Measurements from ENCODE around the gene LXN. TPM values are rescaled to one million over a fixed set of nuclear protein-coding genes. Genes with fewer than 3 reads are reported as not detected.

LXN gene
- total RNA-seq, 1 experiment from 2014 or later = 4.6 TPM

DNA sequence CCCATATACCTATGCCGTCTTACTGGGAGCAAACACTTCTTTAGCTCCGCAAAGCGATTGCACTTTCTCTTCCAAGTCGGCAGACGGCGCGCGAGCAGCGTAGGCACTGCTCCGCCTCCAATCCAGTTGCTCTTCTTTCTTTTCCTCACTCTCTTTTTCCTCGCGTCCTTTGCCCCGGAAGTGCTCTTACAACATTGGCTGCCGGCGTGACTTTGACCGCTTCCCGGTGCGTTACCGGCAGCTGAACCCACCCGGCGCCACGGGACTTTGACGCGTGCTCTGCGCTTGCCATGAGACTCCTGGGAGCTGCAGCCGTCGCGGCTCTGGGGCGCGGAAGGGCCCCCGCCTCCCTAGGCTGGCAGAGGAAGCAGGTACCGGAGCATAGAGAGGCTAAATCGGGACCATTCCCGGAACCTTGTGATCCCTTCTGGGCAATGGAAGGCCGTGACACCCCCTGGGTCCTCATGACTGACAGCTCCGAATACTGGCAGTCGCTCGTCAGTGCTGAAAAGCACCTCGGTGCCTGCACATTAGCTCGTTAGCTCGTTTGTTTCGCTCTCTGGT, 28.0 kb downstream of the LXN start, which contains the start of gene GFM1:
GFM1 (plus strand) TSS at position 183 of the 564 bp plus-strand sequence; CDS start at position 291, 108 bp downstream.
- peaks cover 5% of the 10 kb centered on the region; the same call in 1 of the 2 replicates for H3K27me3 Mint-ChIP-seq (ENCODE audit: low read depth)
- peaks cover 23% of the 10 kb centered on the region for H3K36me3 Mint-ChIP-seq
- ATAC-seq (peak; percentile 99), DNase-seq (ENCODE audit: low spot score) (peak; percentile 86)
- H3K4me1 Mint-ChIP-seq = peaks cover 6% of the 10 kb centered on the region
- ChIA-PET CTCF (interaction anchor here (0.6 to 2.7 kb wide), 24 partner anchors 9 to 1841 kb away, joined by 3 to 21 read pairs (median 4); partner anchors contain the start of genes LXN, MLF1 and RSRC1), POLR2A (interaction anchor here (0.7 to 1.3 kb wide), 3 partner anchors 28 to 159 kb away, joined by 3 to 9 read pairs (median 3); partner anchors contain the start of genes LXN and MLF1)
- peak within 1 kb of the TSS; percentile 92 for H3K27ac Mint-ChIP-seq
- H3K4me3 Mint-ChIP-seq = peak within 1 kb of the TSS; percentile 98
- peaks cover 4% of the 10 kb centered on the region; the same call in 1 of the 2 replicates for H3K9me3 Mint-ChIP-seq
- TF ChIP-seq NR1H2 (CRISPR knock-in tag; IDR thresholded peaks at IDR 0.05) = no peak
- no peak for TF ChIP-seq GRHL2 (CRISPR knock-in tag; IDR thresholded peaks at IDR 0.05; ENCODE audit: insufficient replicate concordance, severe bottlenecking)
- no peak for TF ChIP-seq NFATC4 (CRISPR knock-in tag; IDR thresholded peaks at IDR 0.05)
- TF ChIP-seq, protein P1, sequence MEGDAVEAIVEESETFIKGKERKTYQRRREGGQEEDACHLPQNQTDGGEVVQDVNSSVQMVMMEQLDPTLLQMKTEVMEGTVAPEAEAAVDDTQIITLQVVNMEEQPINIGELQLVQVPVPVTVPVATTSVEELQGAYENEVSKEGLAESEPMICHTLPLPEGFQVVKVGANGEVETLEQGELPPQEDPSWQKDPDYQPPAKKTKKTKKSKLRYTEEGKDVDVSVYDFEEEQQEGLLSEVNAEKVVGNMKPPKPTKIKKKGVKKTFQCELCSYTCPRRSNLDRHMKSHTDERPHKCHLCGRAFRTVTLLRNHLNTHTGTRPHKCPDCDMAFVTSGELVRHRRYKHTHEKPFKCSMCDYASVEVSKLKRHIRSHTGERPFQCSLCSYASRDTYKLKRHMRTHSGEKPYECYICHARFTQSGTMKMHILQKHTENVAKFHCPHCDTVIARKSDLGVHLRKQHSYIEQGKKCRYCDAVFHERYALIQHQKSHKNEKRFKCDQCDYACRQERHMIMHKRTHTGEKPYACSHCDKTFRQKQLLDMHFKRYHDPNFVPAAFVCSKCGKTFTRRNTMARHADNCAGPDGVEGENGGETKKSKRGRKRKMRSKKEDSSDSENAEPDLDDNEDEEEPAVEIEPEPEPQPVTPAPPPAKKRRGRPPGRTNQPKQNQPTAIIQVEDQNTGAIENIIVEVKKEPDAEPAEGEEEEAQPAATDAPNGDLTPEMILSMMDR (IDR thresholded peaks at IDR 0.05) = peak; percentile 47; the same call in 1 of the 2 replicates
- TF ChIP-seq ETV6 (CRISPR knock-in tag; IDR thresholded peaks at IDR 0.05) = peak; percentile 89
- TF ChIP-seq RELA (CRISPR knock-in tag; IDR thresholded peaks at IDR 0.05; ENCODE audit: borderline replicate concordance) = no peak
- TF ChIP-seq, protein P2, sequence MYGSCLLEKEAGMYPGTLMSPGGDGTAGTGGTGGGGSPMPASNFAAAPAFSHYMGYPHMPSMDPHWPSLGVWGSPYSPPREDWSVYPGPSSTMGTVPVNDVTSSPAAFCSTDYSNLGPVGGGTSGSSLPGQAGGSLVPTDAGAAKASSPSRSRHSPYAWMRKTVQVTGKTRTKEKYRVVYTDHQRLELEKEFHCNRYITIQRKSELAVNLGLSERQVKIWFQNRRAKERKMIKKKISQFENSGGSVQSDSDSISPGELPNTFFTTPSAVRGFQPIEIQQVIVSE (CRISPR knock-in tag; IDR thresholded peaks at IDR 0.05; ENCODE audit: borderline replicate concordance) = no peak
- TF ChIP-seq, protein P3, sequence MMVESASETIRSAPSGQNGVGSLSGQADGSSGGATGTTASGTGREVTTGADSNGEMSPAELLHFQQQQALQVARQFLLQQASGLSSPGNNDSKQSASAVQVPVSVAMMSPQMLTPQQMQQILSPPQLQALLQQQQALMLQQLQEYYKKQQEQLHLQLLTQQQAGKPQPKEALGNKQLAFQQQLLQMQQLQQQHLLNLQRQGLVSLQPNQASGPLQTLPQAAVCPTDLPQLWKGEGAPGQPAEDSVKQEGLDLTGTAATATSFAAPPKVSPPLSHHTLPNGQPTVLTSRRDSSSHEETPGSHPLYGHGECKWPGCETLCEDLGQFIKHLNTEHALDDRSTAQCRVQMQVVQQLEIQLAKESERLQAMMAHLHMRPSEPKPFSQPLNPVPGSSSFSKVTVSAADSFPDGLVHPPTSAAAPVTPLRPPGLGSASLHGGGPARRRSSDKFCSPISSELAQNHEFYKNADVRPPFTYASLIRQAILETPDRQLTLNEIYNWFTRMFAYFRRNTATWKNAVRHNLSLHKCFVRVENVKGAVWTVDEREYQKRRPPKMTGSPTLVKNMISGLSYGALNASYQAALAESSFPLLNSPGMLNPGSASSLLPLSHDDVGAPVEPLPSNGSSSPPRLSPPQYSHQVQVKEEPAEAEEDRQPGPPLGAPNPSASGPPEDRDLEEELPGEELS (CRISPR knock-in tag; IDR thresholded peaks at IDR 0.05) = peak; percentile 61
- TF ChIP-seq FOXK1 (CRISPR knock-in tag; IDR thresholded peaks at IDR 0.05) = peak; percentile 93
- TF ChIP-seq, protein P4, sequence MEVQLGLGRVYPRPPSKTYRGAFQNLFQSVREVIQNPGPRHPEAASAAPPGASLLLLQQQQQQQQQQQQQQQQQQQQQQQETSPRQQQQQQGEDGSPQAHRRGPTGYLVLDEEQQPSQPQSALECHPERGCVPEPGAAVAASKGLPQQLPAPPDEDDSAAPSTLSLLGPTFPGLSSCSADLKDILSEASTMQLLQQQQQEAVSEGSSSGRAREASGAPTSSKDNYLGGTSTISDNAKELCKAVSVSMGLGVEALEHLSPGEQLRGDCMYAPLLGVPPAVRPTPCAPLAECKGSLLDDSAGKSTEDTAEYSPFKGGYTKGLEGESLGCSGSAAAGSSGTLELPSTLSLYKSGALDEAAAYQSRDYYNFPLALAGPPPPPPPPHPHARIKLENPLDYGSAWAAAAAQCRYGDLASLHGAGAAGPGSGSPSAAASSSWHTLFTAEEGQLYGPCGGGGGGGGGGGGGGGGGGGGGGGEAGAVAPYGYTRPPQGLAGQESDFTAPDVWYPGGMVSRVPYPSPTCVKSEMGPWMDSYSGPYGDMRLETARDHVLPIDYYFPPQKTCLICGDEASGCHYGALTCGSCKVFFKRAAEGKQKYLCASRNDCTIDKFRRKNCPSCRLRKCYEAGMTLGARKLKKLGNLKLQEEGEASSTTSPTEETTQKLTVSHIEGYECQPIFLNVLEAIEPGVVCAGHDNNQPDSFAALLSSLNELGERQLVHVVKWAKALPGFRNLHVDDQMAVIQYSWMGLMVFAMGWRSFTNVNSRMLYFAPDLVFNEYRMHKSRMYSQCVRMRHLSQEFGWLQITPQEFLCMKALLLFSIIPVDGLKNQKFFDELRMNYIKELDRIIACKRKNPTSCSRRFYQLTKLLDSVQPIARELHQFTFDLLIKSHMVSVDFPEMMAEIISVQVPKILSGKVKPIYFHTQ (CRISPR knock-in tag; IDR thresholded peaks at IDR 0.05) = no peak
- TF ChIP-seq, protein P5, sequence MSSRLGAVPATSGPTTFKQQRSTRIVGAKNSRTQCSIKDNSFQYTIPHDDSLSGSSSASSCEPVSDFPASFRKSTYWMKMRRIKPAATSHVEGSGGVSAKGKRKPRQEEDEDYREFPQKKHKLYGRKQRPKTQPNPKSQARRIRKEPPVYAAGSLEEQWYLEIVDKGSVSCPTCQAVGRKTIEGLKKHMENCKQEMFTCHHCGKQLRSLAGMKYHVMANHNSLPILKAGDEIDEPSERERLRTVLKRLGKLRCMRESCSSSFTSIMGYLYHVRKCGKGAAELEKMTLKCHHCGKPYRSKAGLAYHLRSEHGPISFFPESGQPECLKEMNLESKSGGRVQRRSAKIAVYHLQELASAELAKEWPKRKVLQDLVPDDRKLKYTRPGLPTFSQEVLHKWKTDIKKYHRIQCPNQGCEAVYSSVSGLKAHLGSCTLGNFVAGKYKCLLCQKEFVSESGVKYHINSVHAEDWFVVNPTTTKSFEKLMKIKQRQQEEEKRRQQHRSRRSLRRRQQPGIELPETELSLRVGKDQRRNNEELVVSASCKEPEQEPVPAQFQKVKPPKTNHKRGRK (CRISPR knock-in tag; IDR thresholded peaks at IDR 0.05; ENCODE audit: borderline replicate concordance) = no peak
- no peak for TF ChIP-seq ZNF416 (CRISPR knock-in tag; IDR thresholded peaks at IDR 0.05)
- no peak for TF ChIP-seq ELF4 (CRISPR knock-in tag; IDR thresholded peaks at IDR 0.05; ENCODE audit: low read depth)
- TF ChIP-seq, protein P6, sequence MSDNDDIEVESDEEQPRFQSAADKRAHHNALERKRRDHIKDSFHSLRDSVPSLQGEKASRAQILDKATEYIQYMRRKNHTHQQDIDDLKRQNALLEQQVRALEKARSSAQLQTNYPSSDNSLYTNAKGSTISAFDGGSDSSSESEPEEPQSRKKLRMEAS (CRISPR knock-in tag; IDR thresholded peaks at IDR 0.05) = peak; percentile 87
- no peak for TF ChIP-seq EMX1 (CRISPR knock-in tag; IDR thresholded peaks at IDR 0.05)
- TF ChIP-seq ZNF671 (CRISPR knock-in tag; IDR thresholded peaks at IDR 0.05) = no peak
- TF ChIP-seq, protein P7, sequence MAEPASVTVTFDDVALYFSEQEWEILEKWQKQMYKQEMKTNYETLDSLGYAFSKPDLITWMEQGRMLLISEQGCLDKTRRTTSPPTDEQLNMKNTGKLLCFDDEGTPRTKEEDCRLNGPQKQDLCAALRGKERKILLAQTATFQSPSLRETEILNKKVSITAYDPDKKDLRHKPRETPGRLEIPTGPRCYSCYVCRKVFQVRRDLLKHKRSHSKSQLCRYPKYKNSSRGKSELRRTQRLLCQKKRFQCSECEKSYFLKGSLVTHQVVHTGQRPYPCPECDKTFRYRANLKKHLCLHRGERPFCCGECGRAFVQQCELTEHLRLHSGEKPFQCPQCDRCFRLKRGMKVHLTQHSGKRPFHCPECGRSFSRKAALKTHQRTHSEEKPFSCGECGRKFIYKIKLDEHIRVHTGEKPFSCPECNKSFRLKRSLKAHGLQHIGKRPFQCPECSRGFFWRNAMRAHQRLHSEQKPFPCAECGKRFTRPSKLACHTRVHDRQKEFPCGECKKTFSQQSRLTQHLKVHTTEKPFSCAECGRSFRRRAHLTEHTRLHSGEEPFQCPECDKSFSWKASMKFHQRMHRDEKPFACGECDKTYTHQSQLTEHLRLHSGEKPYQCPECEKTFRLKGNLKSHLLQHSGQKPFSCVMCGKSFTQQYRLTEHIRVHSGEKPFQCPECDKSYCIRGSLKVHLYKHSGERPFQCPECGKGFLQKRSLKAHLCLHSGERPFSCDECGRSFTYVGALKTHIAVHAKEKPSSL (CRISPR knock-in tag; conservative IDR thresholded peaks at IDR 0.05) = no peak
- TF ChIP-seq, protein P8, sequence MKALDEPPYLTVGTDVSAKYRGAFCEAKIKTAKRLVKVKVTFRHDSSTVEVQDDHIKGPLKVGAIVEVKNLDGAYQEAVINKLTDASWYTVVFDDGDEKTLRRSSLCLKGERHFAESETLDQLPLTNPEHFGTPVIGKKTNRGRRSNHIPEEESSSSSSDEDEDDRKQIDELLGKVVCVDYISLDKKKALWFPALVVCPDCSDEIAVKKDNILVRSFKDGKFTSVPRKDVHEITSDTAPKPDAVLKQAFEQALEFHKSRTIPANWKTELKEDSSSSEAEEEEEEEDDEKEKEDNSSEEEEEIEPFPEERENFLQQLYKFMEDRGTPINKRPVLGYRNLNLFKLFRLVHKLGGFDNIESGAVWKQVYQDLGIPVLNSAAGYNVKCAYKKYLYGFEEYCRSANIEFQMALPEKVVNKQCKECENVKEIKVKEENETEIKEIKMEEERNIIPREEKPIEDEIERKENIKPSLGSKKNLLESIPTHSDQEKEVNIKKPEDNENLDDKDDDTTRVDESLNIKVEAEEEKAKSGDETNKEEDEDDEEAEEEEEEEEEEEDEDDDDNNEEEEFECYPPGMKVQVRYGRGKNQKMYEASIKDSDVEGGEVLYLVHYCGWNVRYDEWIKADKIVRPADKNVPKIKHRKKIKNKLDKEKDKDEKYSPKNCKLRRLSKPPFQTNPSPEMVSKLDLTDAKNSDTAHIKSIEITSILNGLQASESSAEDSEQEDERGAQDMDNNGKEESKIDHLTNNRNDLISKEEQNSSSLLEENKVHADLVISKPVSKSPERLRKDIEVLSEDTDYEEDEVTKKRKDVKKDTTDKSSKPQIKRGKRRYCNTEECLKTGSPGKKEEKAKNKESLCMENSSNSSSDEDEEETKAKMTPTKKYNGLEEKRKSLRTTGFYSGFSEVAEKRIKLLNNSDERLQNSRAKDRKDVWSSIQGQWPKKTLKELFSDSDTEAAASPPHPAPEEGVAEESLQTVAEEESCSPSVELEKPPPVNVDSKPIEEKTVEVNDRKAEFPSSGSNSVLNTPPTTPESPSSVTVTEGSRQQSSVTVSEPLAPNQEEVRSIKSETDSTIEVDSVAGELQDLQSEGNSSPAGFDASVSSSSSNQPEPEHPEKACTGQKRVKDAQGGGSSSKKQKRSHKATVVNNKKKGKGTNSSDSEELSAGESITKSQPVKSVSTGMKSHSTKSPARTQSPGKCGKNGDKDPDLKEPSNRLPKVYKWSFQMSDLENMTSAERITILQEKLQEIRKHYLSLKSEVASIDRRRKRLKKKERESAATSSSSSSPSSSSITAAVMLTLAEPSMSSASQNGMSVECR (CRISPR knock-in tag; IDR thresholded peaks at IDR 0.05; ENCODE audit: borderline replicate concordance) = peak; percentile 78; the same call in 1 of the 2 replicates
- no peak for TF ChIP-seq TEAD4 (CRISPR knock-in tag; IDR thresholded peaks at IDR 0.05)
- TF ChIP-seq MXD4 (CRISPR knock-in tag; IDR thresholded peaks at IDR 0.05; ENCODE audit: borderline replicate concordance) = no peak
- TF ChIP-seq ESRRA (CRISPR knock-in tag; IDR thresholded peaks at IDR 0.05; ENCODE audit: borderline replicate concordance) = 0 out of 2 replicates have a peak, but pooled peaks have one; percentile 20

Data from WTC11 (cell line).